Urinary bladder (tissue), 4 donors: ENCODE measurements around the gene LRRC70. TPM values are rescaled to one million over a fixed set of nuclear protein-coding genes. Genes with fewer than 3 reads are reported as not detected.
"Not testable (repeated sequence)": the region's sequence is repeated elsewhere in the genome, so short reads cannot be mapped to it uniquely, and the experiment has no call there.

ENCODE experiments used
- DNase-seq: peaks from one replicate; pipeline ENCODE4 v3.0.0-alpha.2; 2015; ENCODE audit errors: extremely low spot score
- H3K27ac ChIP-seq: one replicate; pipeline ENCODE4 v1.5.1; 2013; ENCODE audit warnings: low read depth, mild to moderate bottlenecking, moderate library complexity
- H3K36me3 ChIP-seq: one replicate; pipeline ENCODE4 v1.6.1; 2013; ENCODE audit warnings: mild to moderate bottlenecking, moderate library complexity; ENCODE audit not compliant: insufficient read depth
- H3K4me1 ChIP-seq: one replicate; pipeline ENCODE4 v1.6.1; 2013; ENCODE audit warnings: mild to moderate bottlenecking, moderate library complexity; ENCODE audit not compliant: insufficient read depth
- H3K4me3 ChIP-seq: one replicate; pipeline ENCODE4 v1.5.1; 2013; ENCODE audit warnings: low read depth, low read length
- WGBS: extraction: QIAGEN DNeasy Blood & Tissue Kit; methylation state at CpG from one replicate; pipeline ENCODE4 v1.1.7; 2013; 5-methylcytosine and 5-hydroxymethylcytosine counted together
- polyA plus RNA-seq: library from polyadenylated mRNA; stranded (reverse); fragments of 200-250 nt; gene quantifications from one replicate; pipeline ENCODE4 v1.2.3, GENCODE V29; 2013
- total RNA-seq: library from RNA; depleted of rRNA; stranded (reverse); fragments of >200 nt; gene quantifications from one replicate; pipeline ENCODE4 v1.2.3, GENCODE V29; 2014
- donor health status: healthy with polysubstance abuse.
- donor health status: healthy.

Gene LRRC70
- total and polyA plus RNA-seq, 2 donors: 5.4 to 18.1 TPM

DNA sequence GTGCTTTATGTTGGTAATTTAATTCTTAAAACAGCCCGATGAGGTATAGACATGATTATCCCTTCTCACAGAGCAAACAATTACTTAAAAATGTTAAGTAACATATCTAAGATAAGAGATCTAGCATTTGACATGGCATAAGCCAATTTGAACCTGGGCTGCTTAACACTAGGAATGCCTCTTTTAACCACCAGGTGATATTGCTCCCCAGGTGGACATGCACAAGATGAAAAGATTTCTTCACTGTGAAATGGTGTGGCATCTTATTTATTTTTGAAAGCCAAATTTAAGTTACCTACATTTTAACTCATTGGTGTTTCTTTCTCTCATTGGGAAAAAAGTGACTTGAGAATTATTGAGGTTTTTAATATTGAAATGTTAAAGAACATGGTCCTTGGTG, 15.8 kb upstream of the LRRC70 start:
- WGBS: 87% methylated on average over 1 of the region's 1 CpG
- H3K36me3 ChIP-seq: peaks cover 5% of the 10 kb centered on the region
- DNase-seq: no peak

GRCh38 chr5:62564101-62564500, 14.5 kb upstream of the LRRC70 start:
- Histone ChIP-seq H3K36me3 (peaks cover 5% of the 10 kb centered on the region), H3K4me3 (no peak overlapping the region), H3K4me1 (no peaks in the 10 kb centered on the region), H3K27ac (no peak overlapping the region)
- no peak for DNase-seq
- WGBS: 72% methylated on average over 2 of the region's 2 CpGs

More for the DNA sequence above, 15.8 kb upstream of the LRRC70 start:
- Histone ChIP-seq H3K4me3 (no peak overlapping the region), H3K27ac (no peak overlapping the region), H3K4me1 (no peaks in the 10 kb centered on the region)

DNA sequence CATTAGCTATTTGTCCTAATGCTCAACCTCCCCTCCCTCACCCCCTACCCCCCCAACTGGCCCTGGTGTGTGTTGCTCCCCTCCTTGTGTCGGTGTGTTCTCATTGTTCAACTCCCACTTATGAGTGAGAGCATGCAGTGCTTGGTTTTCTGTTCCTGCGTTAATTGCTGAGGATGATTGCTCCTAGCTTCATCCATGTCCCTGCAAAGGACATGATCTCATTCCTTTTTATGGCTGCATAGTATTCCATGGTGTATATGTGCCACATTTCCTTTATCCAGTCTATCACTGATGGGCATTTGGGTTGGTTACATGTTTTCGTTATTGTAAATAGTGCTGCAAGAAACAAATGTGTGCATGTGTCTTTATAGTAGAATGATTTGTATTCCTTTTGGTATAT, 12.9 kb upstream of the LRRC70 start:
- H3K27ac ChIP-seq, H3K4me3 ChIP-seq, DNase-seq, H3K36me3 ChIP-seq, H3K4me1 ChIP-seq: not testable (repeated sequence)
- WGBS: 66% methylated on average over 3 of the region's 3 CpGs

GRCh38 chr5:62568143-62568542, 10.5 kb upstream of the LRRC70 start:
- DNase-seq: no peak
- peaks cover 2% of the 10 kb centered on the region for H3K36me3 ChIP-seq
- no peaks in the 10 kb centered on the region for H3K4me1 ChIP-seq
- WGBS: 97% methylated on average over 4 of the region's 4 CpGs
- H3K27ac ChIP-seq: no peak overlapping the region
- no peak overlapping the region for H3K4me3 ChIP-seq

DNA sequence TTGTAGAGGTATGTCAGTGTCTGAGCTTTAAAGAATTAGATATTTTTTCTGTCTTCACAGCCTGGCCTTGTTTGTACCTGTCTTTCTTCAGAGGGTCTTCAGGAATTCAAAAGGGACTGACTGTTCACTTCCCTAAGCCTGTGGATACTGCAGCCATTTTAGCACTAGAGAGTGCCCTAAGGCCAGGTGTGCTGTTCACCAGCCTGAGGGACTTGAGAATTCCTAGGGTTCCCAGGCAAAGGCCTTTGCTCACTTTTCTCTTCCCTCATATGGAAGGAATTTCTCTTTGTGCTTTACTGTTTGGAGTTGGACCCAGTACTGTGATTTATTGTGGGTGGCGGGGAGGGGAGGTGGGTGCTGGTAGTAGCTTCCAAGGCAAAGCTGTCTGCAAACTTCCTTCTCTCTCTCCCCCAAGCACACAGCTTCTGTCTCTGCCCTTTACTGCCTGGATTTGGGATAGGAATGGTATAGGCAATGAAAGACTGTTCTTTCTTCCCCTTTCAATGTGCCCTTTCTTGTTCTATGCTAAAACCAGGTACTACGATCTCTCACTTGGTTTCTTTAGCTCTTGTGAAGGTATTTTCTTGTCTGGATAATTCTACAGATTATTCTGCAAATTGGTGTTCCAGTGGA, 9.7 kb upstream of the LRRC70 start:
- WGBS: 90% methylated on average over 2 of the region's 2 CpGs
- no peak overlapping the region for H3K4me3 ChIP-seq
- peaks cover 2% of the 10 kb centered on the region for H3K36me3 ChIP-seq
- no peak for DNase-seq
- no peak overlapping the region for H3K27ac ChIP-seq
- H3K4me1 ChIP-seq: no peaks in the 10 kb centered on the region

- no peak overlapping the region for H3K27ac ChIP-seq
- no peak for DNase-seq
- H3K4me3 ChIP-seq: no peak overlapping the region
- peaks cover 2% of the 10 kb centered on the region for H3K36me3 ChIP-seq
- 82% methylated on average over 1 of the region's 1 CpG for WGBS
- no peaks in the 10 kb centered on the region for H3K4me1 ChIP-seq
These were observed 9.1 kb upstream of the LRRC70 start for GRCh38 chr5:62569470-62569869.

- H3K36me3 ChIP-seq: peaks cover 2% of the 10 kb centered on the region
- H3K4me1 ChIP-seq: no peaks in the 10 kb centered on the region
- no peak for DNase-seq
- no peak overlapping the region for H3K27ac ChIP-seq
- no peak overlapping the region for H3K4me3 ChIP-seq
- 93% methylated on average over 9 of the region's 9 CpGs for WGBS
These were observed 5.6 kb upstream of the LRRC70 start for GRCh38 chr5:62572918-62573514.

DNA sequence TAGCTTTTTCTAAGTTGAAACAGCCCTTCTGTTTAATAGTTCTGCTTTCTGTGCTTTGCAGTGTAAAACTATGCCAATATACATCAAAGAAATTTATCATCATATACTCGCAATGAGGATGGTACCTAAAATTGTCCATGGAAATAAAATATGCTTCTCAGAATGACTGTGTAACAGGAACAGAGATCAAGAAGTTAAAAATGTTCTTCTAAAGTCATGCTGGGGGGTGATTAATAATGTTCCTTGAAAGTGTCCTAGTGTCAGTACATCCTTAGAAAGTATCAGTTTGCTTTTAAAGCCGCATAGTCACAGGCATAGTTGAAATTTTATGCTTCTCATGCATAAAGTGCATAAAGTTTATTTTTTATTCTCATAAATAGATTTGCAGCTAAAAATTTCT, 4.0 kb upstream of the LRRC70 start:
- H3K4me1 ChIP-seq: no peaks in the 10 kb centered on the region
- H3K27ac ChIP-seq: no peak overlapping the region
- no peak overlapping the region for H3K4me3 ChIP-seq
- no peak for DNase-seq
- 88% methylated on average over 2 of the region's 2 CpGs for WGBS
- H3K36me3 ChIP-seq: peaks cover 2% of the 10 kb centered on the region

DNA sequence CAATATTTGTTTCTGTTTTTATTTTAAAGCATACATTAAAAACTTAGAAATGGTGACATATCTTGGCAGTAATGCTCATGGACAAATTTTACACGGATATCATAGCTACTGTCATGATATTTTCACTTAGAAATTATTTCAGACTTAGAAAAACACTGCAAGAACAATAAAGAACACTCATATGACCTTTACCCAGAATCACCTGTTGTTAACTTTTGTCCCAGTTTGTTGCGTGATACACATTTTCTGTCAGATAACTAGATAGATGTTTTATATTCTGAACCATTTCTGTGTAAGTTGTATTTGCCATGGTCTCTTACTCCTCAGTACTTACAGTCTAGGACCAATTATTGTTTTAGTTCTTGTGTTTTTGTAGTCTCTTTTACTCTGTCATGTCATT, 3.6 kb upstream of the LRRC70 start:
- H3K27ac ChIP-seq: no peak overlapping the region
- no peak overlapping the region for H3K4me3 ChIP-seq

GRCh38 chr5:62575489-62575888, 3.1 kb upstream of the LRRC70 start:
- no peak for DNase-seq
- H3K4me1 ChIP-seq: no peaks in the 10 kb centered on the region
- WGBS: 73% methylated on average over 1 of the region's 1 CpG
- no peak overlapping the region for H3K27ac ChIP-seq
- H3K36me3 ChIP-seq: peaks cover 2% of the 10 kb centered on the region
- no peak overlapping the region for H3K4me3 ChIP-seq

More for the DNA sequence above, 3.6 kb upstream of the LRRC70 start:
- DNase-seq: no peak
- WGBS: 83% methylated on average over 2 of the region's 2 CpGs
- Histone ChIP-seq H3K4me1 (no peaks in the 10 kb centered on the region), H3K36me3 (peaks cover 2% of the 10 kb centered on the region)

- H3K4me1 ChIP-seq: no peaks in the 10 kb centered on the region
- no peak overlapping the region for H3K4me3 ChIP-seq
- no peak overlapping the region for H3K27ac ChIP-seq
- no peak for DNase-seq
- 92% methylated on average over 4 of the region's 4 CpGs for WGBS
- peaks cover 2% of the 10 kb centered on the region for H3K36me3 ChIP-seq
These were observed 1.9 kb upstream of the LRRC70 start for GRCh38 chr5:62576570-62577170.

GRCh38 chr5:62577488-62577887, 1.1 kb upstream of the LRRC70 start:
- WGBS: 95% methylated on average over 1 of the region's 1 CpG
- no peak for DNase-seq
- no peak overlapping the region for H3K27ac ChIP-seq
- no peak overlapping the region for H3K4me3 ChIP-seq
- no peaks in the 10 kb centered on the region for H3K4me1 ChIP-seq
- peaks cover 2% of the 10 kb centered on the region for H3K36me3 ChIP-seq

GRCh38 chr5:62579761-62580160, 1.1 kb downstream of the LRRC70 start:
- Histone ChIP-seq H3K4me3 (no peak overlapping the region), H3K4me1 (no peaks in the 10 kb centered on the region), H3K36me3 (peaks cover 2% of the 10 kb centered on the region), H3K27ac (no peak overlapping the region)
- 86% methylated on average over 5 of the region's 5 CpGs for WGBS
- DNase-seq: no peak

GRCh38 chr5:62581836-62582597, 3.4 kb downstream of the LRRC70 start:
- Histone ChIP-seq H3K4me1 (no peaks in the 10 kb centered on the region), H3K27ac (no peak overlapping the region), H3K36me3 (no peaks in the 10 kb centered on the region), H3K4me3 (no peak overlapping the region)
- DNase-seq: no peak
- WGBS: 51% methylated on average over 8 of the region's 8 CpGs
